ENCODE measurements around the gene RS1.

RS1 gene

GRCh38 chrX:18624599-18624998, 47.3 kb downstream of the RS1 start:
- no peaks in the 10 kb centered on the region for H3K9me3 ChIP-seq (replicated peaks; ENCODE audit: low read length)
- H3K27me3 ChIP-seq (ENCODE audit: control insufficient read depth, insufficient read depth, low read length), result no peaks in the 10 kb centered on the region
- H3K9ac ChIP-seq (ENCODE audit: low read depth, low read length), result no peak overlapping the region
- peaks cover 5% of the 10 kb centered on the region for H3K36me3 ChIP-seq (ENCODE audit: insufficient read depth, low read length)
- no peak overlapping the region for H3K4me2 ChIP-seq (ENCODE audit: low read length)
- no peak overlapping the region for H3K4me3 ChIP-seq (ENCODE audit: low read length)
- H3K4me1 ChIP-seq (ENCODE audit: control insufficient read depth, insufficient read depth, low read length), result no peaks in the 10 kb centered on the region

- Histone ChIP-seq H3K4me2 (ENCODE audit: low read length) (no peak overlapping the region), H3K36me3 (ENCODE audit: insufficient read depth, low read length) (no peaks in the 10 kb centered on the region), H3K27me3 (ENCODE audit: control insufficient read depth, insufficient read depth, low read length) (no peaks in the 10 kb centered on the region), H3K9me3 (replicated peaks; ENCODE audit: low read length) (no peaks in the 10 kb centered on the region), H3K9ac (ENCODE audit: low read depth, low read length) (no peak overlapping the region), H3K4me3 (ENCODE audit: low read length) (no peak overlapping the region), H3K4me1 (ENCODE audit: control insufficient read depth, insufficient read depth, low read length) (peaks cover 10% of the 10 kb centered on the region)
Observed at GRCh38 chrX:18620349-18620748, 51.6 kb downstream of the RS1 start.

GRCh38 chrX:18619288-18619687, 52.6 kb downstream of the RS1 start:
- Histone ChIP-seq H3K9ac (ENCODE audit: low read depth, low read length) (no peak overlapping the region), H3K27me3 (ENCODE audit: control insufficient read depth, insufficient read depth, low read length) (no peaks in the 10 kb centered on the region), H3K36me3 (ENCODE audit: insufficient read depth, low read length) (no peaks in the 10 kb centered on the region), H3K4me1 (ENCODE audit: control insufficient read depth, insufficient read depth, low read length) (peaks cover 10% of the 10 kb centered on the region), H3K4me2 (ENCODE audit: low read length) (no peak overlapping the region), H3K9me3 (replicated peaks; ENCODE audit: low read length) (no peaks in the 10 kb centered on the region), H3K4me3 (ENCODE audit: low read length) (no peak overlapping the region)

- Histone ChIP-seq H3K4me2 (ENCODE audit: low read length) (no peak overlapping the region), H3K4me1 (ENCODE audit: control insufficient read depth, insufficient read depth, low read length) (peaks cover 10% of the 10 kb centered on the region), H3K9ac (ENCODE audit: low read depth, low read length) (no peak overlapping the region), H3K36me3 (ENCODE audit: insufficient read depth, low read length) (no peaks in the 10 kb centered on the region), H3K27me3 (ENCODE audit: control insufficient read depth, insufficient read depth, low read length) (no peaks in the 10 kb centered on the region), H3K4me3 (ENCODE audit: low read length) (no peak overlapping the region), H3K9me3 (replicated peaks; ENCODE audit: low read length) (no peaks in the 10 kb centered on the region)
Observed at GRCh38 chrX:18617407-18617750, 54.5 kb downstream of the RS1 start.

GRCh38 chrX:18616688-18617406, 55.1 kb downstream of the RS1 start:
- H3K4me2 ChIP-seq (ENCODE audit: low read length), result no peak overlapping the region
- H3K36me3 ChIP-seq (ENCODE audit: insufficient read depth, low read length), result no peaks in the 10 kb centered on the region
- no peaks in the 10 kb centered on the region for H3K27me3 ChIP-seq (ENCODE audit: control insufficient read depth, insufficient read depth, low read length)
- peaks cover 10% of the 10 kb centered on the region for H3K4me1 ChIP-seq (ENCODE audit: control insufficient read depth, insufficient read depth, low read length)
- H3K9me3 ChIP-seq (replicated peaks; ENCODE audit: low read length), result no peaks in the 10 kb centered on the region
- no peak overlapping the region for H3K9ac ChIP-seq (ENCODE audit: low read depth, low read length)
- no peak overlapping the region for H3K4me3 ChIP-seq (ENCODE audit: low read length)

GRCh38 chrX:18613930-18614639, 57.8 kb downstream of the RS1 start:
- Histone ChIP-seq H3K9me3 (replicated peaks; ENCODE audit: low read length) (no peaks in the 10 kb centered on the region), H3K36me3 (ENCODE audit: insufficient read depth, low read length) (no peaks in the 10 kb centered on the region), H3K4me2 (ENCODE audit: low read length) (no peak overlapping the region), H3K9ac (ENCODE audit: low read depth, low read length) (no peak overlapping the region), H3K27me3 (ENCODE audit: control insufficient read depth, insufficient read depth, low read length) (no peaks in the 10 kb centered on the region), H3K4me1 (ENCODE audit: control insufficient read depth, insufficient read depth, low read length) (peaks cover 10% of the 10 kb centered on the region), H3K4me3 (ENCODE audit: low read length) (no peak overlapping the region)

GRCh38 chrX:18607966-18608365, 63.9 kb downstream of the RS1 start:
- Histone ChIP-seq H3K36me3 (ENCODE audit: insufficient read depth, low read length) (peaks cover 6% of the 10 kb centered on the region), H3K27me3 (ENCODE audit: control insufficient read depth, insufficient read depth, low read length) (no peaks in the 10 kb centered on the region), H3K4me3 (ENCODE audit: low read length) (no peak overlapping the region), H3K9ac (ENCODE audit: low read depth, low read length) (no peak overlapping the region), H3K4me2 (ENCODE audit: low read length) (no peak overlapping the region), H3K4me1 (ENCODE audit: control insufficient read depth, insufficient read depth, low read length) (no peaks in the 10 kb centered on the region), H3K9me3 (replicated peaks; ENCODE audit: low read length) (no peaks in the 10 kb centered on the region)

- Histone ChIP-seq H3K9ac (ENCODE audit: low read depth, low read length) (no peak overlapping the region), H3K4me2 (ENCODE audit: low read length) (no peak overlapping the region), H3K4me3 (ENCODE audit: low read length) (no peak overlapping the region), H3K9me3 (replicated peaks; ENCODE audit: low read length) (no peaks in the 10 kb centered on the region), H3K4me1 (ENCODE audit: control insufficient read depth, insufficient read depth, low read length) (no peaks in the 10 kb centered on the region), H3K27me3 (ENCODE audit: control insufficient read depth, insufficient read depth, low read length) (no peaks in the 10 kb centered on the region), H3K36me3 (ENCODE audit: insufficient read depth, low read length) (no peaks in the 10 kb centered on the region)
Observed at GRCh38 chrX:18598413-18598812, 73.5 kb downstream of the RS1 start.

- Histone ChIP-seq H3K9me3 (replicated peaks; ENCODE audit: low read length) (no peaks in the 10 kb centered on the region), H3K27me3 (ENCODE audit: control insufficient read depth, insufficient read depth, low read length) (no peaks in the 10 kb centered on the region), H3K36me3 (ENCODE audit: insufficient read depth, low read length) (no peaks in the 10 kb centered on the region), H3K9ac (ENCODE audit: low read depth, low read length) (no peak overlapping the region), H3K4me2 (ENCODE audit: low read length) (no peak overlapping the region), H3K4me1 (ENCODE audit: control insufficient read depth, insufficient read depth, low read length) (no peaks in the 10 kb centered on the region), H3K4me3 (ENCODE audit: low read length) (no peak overlapping the region)
Observed at GRCh38 chrX:18596096-18596495, 75.8 kb downstream of the RS1 start.

- Histone ChIP-seq H3K36me3 (ENCODE audit: insufficient read depth, low read length) (no peaks in the 10 kb centered on the region), H3K9me3 (replicated peaks; ENCODE audit: low read length) (no peaks in the 10 kb centered on the region), H3K27me3 (ENCODE audit: control insufficient read depth, insufficient read depth, low read length) (no peaks in the 10 kb centered on the region)
Observed at GRCh38 chrX:18594079-18594478, 77.8 kb downstream of the RS1 start.

GRCh38 chrX:18591834-18592233, 80.1 kb downstream of the RS1 start:
- Histone ChIP-seq H3K4me3 (ENCODE audit: low read length) (no peak overlapping the region), H3K9me3 (replicated peaks; ENCODE audit: low read length) (no peaks in the 10 kb centered on the region), H3K36me3 (ENCODE audit: insufficient read depth, low read length) (no peaks in the 10 kb centered on the region), H3K27me3 (ENCODE audit: control insufficient read depth, insufficient read depth, low read length) (no peaks in the 10 kb centered on the region), H3K4me1 (ENCODE audit: control insufficient read depth, insufficient read depth, low read length) (no peaks in the 10 kb centered on the region), H3K4me2 (ENCODE audit: low read length) (no peak overlapping the region), H3K9ac (ENCODE audit: low read depth, low read length) (no peak overlapping the region)

More at GRCh38 chrX:18594079-18594478, 77.8 kb downstream of the RS1 start:
- Histone ChIP-seq H3K4me2 (ENCODE audit: low read length) (no peak overlapping the region), H3K9ac (ENCODE audit: low read depth, low read length) (no peak overlapping the region), H3K4me1 (ENCODE audit: control insufficient read depth, insufficient read depth, low read length) (no peaks in the 10 kb centered on the region), H3K4me3 (ENCODE audit: low read length) (no peak overlapping the region)
